Measurements from ENCODE around the gene GPX3. TPM values are rescaled to one million over a fixed set of nuclear protein-coding genes. Genes with fewer than 3 reads are reported as not detected.

GPX3 gene
- total RNA-seq, 1 donor from 2014 or later = 1,259 TPM

GRCh38 chr5:151019331-151019730, 1.1 kb upstream of the GPX3 start:
- H3K27ac ChIP-seq = peak overlapping the region; percentile 97
- no peak overlapping the region for H3K4me3 ChIP-seq

GRCh38 chr5:151021746-151022145, 1.4 kb downstream of the GPX3 start:
- DNase-seq (no peak), ATAC-seq (no peak)
- H3K4me1 ChIP-seq = peaks cover 42% of the 10 kb centered on the region
- no peak for TF ChIP-seq CTCF (IDR thresholded peaks at IDR 0.05)
- intact Hi-C loops (cut with DNase I) = no loop called here
- peaks cover 35% of the 10 kb centered on the region for H3K36me3 ChIP-seq
- no peaks in the 10 kb centered on the region for H3K27me3 ChIP-seq
- H3K27ac ChIP-seq = peak overlapping the region; percentile 97
- H3K4me3 ChIP-seq = peak overlapping the region; percentile 82
- no peaks in the 10 kb centered on the region for H3K9me3 ChIP-seq

More at GRCh38 chr5:151019331-151019730, 1.1 kb upstream of the GPX3 start:
- Histone ChIP-seq H3K27me3 (no peaks in the 10 kb centered on the region), H3K36me3 (peaks cover 11% of the 10 kb centered on the region), H3K9me3 (no peaks in the 10 kb centered on the region), H3K4me1 (peaks cover 39% of the 10 kb centered on the region)
- DNase-seq (no peak), ATAC-seq (no peak)
- intact Hi-C loops (cut with DNase I) = no loop called here
- TF ChIP-seq CTCF (IDR thresholded peaks at IDR 0.05) = no peak

DNA sequence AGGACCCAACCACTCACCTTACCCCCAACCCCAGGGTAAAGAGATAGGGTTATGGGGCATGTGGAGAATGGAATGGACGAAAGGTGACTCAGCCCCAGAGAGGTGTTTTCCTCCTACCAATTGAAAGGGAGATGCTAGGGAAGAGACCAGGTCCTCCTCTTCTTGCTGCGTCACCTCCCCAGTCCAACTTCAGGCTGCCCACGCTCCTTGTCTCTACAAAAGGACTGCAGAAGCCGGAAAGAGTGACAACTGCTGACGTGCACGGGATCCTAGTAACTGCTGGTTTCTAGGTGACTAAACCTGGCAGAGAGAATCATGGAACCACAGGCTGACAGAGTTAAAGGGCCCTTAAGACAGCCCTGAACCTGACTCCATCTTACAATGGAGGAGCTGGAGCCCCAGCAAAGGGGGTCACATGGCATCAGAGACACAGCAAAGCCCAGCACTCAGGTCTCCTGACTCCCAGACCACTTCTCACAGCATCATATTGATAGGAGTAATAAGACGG, 2.2 kb downstream of the GPX3 start:
- no peak for ATAC-seq
- Histone ChIP-seq H3K4me3 (peak overlapping the region; percentile 82), H3K27ac (peak overlapping the region; percentile 97), H3K9me3 (no peaks in the 10 kb centered on the region), H3K4me1 (peaks cover 49% of the 10 kb centered on the region), H3K27me3 (no peaks in the 10 kb centered on the region), H3K36me3 (peaks cover 44% of the 10 kb centered on the region)
- intact Hi-C loops (cut with DNase I) = no loop called here
- no peak for TF ChIP-seq CTCF (IDR thresholded peaks at IDR 0.05)
- no peak for DNase-seq

DNA sequence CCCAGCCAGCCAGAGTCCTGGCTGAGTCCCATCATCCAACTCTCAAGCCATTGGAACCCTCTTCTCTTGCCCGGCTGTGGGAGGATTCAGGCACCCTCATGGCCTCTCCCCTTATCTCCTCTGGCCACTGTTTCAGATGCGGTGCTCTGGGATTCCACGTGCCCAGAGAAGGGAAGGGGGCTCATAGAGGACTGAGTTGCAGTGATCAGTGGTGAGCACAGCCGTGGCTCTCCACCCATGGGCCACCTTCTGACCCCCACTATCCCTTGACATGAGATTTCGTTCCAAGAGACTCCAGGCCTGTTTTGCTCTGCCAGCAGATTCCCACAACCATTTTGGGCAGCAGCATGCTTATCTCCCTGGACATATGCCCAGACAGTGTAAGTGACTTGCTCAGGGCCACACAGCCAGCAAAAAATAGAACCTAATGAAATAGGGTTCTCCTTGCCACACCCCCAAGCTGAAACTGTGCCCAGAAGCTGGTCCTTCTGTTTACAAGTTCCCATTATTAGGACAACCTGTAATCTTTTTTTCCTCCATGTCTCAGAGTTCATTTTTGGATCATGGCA, 2.7 kb downstream of the GPX3 start:
- Histone ChIP-seq H3K4me1 (peaks cover 51% of the 10 kb centered on the region), H3K9me3 (no peaks in the 10 kb centered on the region), H3K36me3 (peaks cover 49% of the 10 kb centered on the region), H3K27ac (peak overlapping the region; percentile 97), H3K4me3 (peak overlapping the region; percentile 82), H3K27me3 (no peaks in the 10 kb centered on the region)
- ATAC-seq (no peak), DNase-seq (no peak)
- intact Hi-C loops (cut with DNase I) = no loop called here
- TF ChIP-seq CTCF (IDR thresholded peaks at IDR 0.05) = no peak

- peaks cover 51% of the 10 kb centered on the region for H3K4me1 ChIP-seq
- H3K36me3 ChIP-seq = peaks cover 54% of the 10 kb centered on the region
- intact Hi-C loops (cut with DNase I) = no loop called here
- DNase-seq (peak; percentile 72), ATAC-seq (peak; percentile 11)
- H3K9me3 ChIP-seq = no peaks in the 10 kb centered on the region
- H3K4me3 ChIP-seq = peak overlapping the region; percentile 82
- H3K27me3 ChIP-seq = no peaks in the 10 kb centered on the region
- no peak for TF ChIP-seq CTCF (IDR thresholded peaks at IDR 0.05)
- H3K27ac ChIP-seq = peak overlapping the region; percentile 97
These were observed 3.3 kb downstream of the GPX3 start for GRCh38 chr5:151023651-151024050.
